Activated CD4-positive, alpha-beta T cell treated with anti-CD3 and anti-CD28 coated beads, Interleukin-2, amount 50 U/mL, for 24 hours (primary cell): ENCODE measurements around the gene MMP1.

Experiments used
- DNase-seq, 2 donors: peaks; one replicate each; pipeline ENCODE4 v3.0.0-alpha.2; 2020; ENCODE audit warnings: low read depth in 1 of 2, low spot score in 1 of 2

MMP1 gene

DNA sequence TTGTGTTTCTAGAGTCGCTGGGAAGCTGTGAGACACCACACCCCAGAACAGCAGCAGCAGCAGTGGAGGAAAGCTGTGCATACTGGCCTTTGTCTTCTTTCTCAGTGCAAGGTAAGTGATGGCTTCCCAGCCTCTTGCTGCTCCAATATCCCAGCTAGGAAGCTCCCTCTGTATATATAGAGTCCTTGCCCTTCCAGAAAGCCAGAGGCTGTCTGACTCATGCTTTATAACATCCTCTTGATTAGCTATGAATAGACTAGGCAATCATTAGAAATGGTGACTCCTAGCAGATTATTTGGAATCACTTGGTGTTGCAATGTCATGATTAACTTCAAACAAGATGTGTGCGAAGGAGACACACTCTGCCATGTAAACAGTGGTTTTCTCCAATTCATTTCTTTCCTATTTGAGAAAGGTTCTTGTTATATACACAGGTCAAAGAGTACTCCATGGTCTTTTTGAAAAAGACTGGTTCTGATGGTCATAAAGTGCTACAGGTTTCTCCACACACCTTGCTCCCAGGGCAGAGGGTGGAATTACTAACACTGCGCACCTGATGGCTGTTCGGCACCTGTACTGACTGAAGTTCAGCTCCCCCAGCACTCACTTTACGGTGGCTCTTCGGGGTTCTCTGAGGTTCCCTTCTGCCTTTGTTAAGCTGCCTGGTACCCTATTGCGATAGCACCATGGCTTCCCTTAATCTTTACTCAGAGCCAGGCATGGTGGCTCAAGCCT is at the start of gene MMP1:
MMP1 (minus strand) TSS at position 149 of the 735 bp plus-strand sequence; CDS start at position 81, 68 bp downstream.
- no peak for DNase-seq

DNA sequence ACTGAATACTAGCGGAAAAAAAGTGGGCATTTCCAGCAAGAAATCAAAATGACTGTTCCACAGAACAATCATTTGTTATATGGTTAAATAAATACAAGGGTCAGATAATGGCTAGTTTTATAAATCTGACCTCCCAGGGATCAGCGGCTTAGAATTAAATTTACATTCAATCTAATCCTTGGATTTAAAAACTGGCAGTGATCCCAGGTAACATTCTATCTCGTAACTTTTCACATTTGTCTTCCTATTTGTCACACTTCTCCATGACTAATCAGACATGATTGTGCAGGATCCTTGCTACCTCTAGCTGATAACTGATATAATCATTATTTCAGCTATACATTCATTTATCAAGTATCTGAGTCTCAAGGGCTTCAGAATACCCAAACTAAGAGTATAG is 48.3 kb upstream of the MMP1 start:
- DNase-seq, result no peak

- DNase-seq, result no peak
Observed at GRCh38 chr11:102843489-102843888, 45.5 kb upstream of the MMP1 start, which contains the start of gene MMP3. TSS of gene MMP3 (minus strand) at chr11:102843609. CDS start at chr11:102843546, 63 bp downstream.

- DNase-seq, result no peak
Observed at GRCh38 chr11:102842930-102843329, 45.0 kb upstream of the MMP1 start.

DNA sequence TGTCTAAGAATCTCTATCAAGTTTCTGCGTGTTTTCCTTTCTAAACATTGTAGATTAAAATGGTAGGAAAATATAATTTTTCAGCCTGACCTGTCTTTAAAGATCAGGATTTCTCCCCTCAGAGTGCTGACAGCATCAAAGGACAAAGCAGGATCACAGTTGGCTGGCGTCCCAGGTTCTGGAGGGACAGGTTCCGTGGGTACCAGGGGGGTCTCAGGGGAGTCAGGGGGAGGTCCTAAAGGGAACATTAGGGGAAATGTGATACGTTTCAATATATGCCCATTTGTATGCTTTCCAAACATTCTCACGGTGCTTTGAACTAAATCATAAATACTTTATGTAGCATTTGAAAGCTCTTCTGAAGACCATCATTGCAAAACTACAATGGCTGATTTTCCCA is 42.1 kb upstream of the MMP1 start:
- no peak for DNase-seq

GRCh38 chr11:102837646-102838045 is 39.7 kb upstream of the MMP1 start:
- no peak for DNase-seq

- no peak for DNase-seq
Observed at GRCh38 chr11:102837156-102837555, 39.2 kb upstream of the MMP1 start.

GRCh38 chr11:102836290-102836875 is 38.4 kb upstream of the MMP1 start:
- DNase-seq, result no peak

GRCh38 chr11:102833731-102834130 is 35.8 kb upstream of the MMP1 start:
- DNase-seq, result no peak

DNA sequence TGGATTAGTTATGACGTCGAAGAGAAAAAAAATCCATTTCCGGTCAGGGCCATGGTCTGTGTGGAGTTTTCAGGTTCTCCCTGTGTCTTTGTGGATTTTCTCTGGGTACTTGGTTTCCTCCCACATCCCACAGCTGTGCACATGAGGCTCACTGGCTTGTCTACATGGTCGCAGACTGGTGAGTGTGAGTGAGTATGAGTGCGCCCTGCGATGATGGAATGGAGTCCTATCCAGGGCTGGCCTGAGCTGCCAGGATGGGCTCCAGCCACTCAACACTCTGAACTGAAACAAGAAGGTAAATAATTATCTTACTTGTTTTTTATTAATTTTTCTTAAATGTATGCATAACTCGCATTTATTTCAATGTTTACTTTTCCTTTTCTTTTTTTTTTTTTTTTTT is 34.7 kb upstream of the MMP1 start:
- no peak for DNase-seq

DNA sequence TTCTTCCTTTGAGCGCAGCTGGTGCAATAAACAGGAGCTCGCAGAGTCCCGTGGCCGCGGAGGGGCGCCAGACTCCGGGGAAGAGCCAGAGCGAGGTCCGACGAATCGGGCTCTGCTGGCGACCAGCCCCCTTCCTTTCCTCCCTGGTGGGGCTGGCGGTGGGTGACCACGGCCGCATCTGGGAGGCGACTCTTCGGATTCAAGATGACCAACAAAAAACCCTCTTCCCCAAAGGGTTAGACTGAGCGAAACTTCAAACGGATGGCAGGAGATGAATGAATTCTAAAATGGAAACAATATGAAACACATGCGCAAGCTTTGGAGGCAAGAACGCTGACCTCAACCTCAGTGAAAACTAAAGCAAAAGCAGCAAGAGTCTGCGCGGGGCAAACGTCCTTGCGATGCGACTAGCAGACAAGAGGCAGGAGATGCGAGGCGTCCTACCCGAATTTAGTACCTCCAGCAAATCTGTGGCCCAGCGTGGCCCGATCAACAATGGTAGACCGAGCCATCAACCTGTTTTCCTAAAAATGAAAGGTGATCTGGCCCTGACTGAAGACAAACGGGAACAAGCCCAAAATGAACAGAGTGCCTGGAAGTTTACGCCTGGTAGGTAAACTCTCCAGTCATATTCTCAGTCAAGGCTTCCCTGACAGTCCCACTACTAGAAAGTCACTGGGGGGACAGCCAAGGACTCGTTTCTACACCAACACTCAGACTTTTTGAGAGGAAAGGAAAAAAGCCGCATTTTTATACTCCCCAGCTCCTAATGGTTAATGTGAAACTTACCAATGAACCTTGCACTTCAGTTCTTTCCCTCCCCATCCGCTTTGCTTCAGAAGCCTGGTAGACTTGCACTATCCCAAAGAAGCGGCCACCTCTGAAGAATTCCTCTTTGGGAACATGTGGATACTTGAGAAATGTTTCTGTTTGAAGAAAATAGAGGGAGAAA is 33.8 kb upstream of the MMP1 start:
- DNase-seq, result no peak

GRCh38 chr11:102831128-102831488 is 33.1 kb upstream of the MMP1 start:
- no peak for DNase-seq

DNA sequence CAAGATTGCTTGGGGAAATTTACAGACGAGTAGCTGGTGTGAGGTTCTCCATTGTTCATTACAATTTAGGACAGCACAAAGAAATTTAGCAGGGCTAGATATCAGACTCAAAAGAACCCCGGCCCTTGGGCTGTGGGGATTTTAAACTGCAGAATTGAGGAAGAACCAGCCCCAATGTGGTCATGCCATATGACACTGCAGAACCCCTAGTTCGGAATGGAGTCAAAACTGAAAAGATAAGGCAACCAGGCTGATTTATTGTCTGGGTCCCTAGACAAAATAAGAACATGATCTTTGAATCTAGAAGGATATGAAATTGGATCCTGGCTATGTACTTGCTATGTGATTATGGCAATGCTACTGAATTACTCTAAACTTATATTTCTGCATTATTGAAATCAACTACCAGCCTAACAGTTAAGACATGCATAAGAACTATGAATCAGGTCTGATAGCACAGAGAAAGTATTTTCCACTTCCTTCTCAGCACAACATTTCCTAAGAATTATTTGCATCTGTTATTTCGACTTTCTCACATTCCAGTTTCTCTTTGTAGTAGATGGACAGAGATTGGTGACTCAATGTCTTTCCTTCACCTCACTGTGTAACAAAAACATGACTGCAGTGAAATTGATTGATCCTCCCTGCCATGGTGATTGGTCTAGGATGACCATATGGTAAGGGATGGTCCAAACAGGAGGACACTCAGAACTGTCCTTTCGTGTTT is 32.2 kb upstream of the MMP1 start:
- no peak for DNase-seq

DNA sequence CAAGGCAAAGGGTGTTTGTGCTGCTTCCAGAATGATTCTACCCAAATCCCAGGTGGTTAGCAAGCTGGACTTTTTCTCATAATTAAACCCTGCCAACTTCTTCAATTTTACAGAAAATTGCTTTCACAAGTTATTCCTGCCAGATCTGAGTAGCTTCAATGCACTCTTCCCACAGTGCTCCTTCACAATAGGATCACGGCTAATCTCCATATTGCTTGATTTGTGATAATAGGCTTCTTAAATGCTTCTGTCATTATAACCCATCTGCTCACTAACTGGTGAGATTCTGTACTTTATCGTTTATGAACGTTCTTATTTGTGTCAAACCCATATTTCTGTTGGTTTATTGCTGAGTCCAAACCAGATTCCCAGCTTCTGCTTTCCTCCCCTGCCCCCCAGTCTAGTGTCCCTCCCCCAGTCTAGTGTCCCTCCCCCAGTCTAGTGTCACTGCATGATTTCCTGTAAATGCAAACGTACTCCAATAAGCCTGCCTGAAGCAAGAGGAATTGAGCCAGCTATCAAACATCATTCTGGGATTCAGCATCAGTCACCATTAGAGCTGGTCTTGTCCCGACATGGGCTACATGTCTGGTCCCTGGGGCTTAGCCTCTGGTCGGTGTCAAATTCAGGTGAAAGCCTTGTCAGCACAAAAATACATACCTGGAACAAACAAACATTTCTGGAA is 31.5 kb upstream of the MMP1 start:
- no peak for DNase-seq

- no peak for DNase-seq
Observed at GRCh38 chr11:102824556-102824955, 26.6 kb upstream of the MMP1 start.

DNA sequence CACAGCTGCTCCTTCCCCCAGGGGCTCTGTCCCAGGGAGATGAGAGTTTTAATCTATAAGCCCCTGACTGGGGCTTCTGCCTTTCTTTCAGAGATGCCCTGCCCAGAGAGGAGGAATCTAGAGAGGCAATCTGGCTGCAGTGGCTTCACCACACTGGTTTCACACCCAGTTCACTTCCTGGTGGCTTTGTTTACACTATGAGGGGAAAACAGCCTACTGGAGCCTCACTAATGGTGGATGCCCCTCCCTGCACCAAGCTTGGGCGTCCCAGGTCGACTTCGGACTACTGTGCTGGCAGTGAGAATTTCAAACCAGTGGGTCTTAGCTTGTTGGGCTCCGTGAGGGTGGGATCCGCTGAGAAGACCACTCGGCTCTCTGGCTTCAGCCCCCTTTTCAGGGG is 21.5 kb upstream of the MMP1 start:
- no peak for DNase-seq

- no peak for DNase-seq
Observed at GRCh38 chr11:102813484-102813883, 15.5 kb upstream of the MMP1 start.

DNA sequence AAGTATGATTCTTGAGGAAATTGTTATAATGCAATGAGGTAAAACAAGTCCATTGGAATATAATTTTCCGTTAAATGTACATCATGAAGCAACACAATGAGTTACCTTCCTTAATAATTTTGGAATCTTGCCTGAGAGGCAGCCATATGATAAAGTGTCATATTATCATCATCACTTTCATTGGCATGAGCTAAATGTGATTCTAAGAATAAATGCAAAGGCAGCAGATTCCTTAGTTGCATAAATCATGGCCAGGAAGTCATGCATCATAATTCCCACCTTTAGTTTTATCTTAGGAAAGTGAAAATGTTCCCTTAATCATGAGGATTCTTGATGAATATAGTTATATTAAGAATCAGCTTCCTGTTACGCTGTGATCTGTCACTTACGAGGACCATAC is 14.2 kb upstream of the MMP1 start:
- DNase-seq, result no peak

DNA sequence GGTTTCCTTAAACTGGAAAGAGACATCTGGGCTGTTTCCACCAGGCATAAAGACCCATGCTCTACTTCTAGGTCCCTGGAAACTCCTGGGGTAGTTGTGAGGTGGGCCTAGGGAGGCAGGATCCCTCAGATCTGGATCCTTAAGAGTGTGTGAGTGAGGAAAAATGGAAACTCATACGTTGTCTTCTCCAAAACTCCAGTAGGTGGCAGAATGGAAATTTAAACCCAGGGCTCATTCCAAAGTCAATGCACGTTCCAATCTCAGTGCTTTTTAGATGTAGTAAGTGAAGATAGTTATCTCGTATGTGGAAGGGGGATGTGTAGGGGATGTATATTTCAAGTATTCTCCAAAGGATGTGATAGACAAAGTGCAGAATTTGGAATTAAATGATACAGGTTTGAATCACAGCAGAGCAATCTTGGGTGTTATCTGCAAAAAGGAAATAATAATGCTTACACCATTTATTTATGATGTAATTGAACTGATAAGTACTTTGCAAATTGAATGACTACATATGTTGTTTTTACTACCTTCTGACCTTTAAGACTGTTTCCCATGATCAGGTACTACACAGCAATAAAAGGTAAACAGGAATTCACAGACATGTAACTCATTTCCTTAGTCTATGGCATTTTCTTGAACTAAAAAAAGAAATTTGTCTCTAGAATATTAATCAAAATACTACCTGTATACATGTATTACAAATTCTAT is 13.1 kb upstream of the MMP1 start:
- DNase-seq, result no peak

GRCh38 chr11:102809971-102810370 is 12.0 kb upstream of the MMP1 start:
- no peak for DNase-seq
